Measurements from ENCODE around the gene SH3RF3.

DNA sequence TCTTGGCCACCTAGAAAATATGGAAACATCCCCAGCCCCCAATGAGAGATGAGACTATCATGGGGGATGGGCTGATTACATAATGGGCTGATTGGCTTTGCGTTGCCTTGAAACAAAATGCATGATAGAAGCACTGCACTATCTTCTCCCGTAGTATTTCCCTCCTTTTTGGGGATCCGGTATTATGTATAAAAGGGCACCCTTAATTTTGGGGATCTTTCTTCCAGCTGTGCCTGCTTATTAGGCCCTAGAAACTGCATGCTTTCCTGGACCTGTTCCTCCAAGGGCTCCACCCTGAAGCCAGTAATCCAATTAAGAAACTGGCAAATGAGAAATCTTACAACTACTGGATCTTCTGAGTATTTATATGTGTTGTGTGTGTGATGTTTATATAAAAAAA is 34.9 kb upstream of the SH3RF3 start:
- TF ChIP-seq, protein P1, sequence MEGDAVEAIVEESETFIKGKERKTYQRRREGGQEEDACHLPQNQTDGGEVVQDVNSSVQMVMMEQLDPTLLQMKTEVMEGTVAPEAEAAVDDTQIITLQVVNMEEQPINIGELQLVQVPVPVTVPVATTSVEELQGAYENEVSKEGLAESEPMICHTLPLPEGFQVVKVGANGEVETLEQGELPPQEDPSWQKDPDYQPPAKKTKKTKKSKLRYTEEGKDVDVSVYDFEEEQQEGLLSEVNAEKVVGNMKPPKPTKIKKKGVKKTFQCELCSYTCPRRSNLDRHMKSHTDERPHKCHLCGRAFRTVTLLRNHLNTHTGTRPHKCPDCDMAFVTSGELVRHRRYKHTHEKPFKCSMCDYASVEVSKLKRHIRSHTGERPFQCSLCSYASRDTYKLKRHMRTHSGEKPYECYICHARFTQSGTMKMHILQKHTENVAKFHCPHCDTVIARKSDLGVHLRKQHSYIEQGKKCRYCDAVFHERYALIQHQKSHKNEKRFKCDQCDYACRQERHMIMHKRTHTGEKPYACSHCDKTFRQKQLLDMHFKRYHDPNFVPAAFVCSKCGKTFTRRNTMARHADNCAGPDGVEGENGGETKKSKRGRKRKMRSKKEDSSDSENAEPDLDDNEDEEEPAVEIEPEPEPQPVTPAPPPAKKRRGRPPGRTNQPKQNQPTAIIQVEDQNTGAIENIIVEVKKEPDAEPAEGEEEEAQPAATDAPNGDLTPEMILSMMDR (IDR thresholded peaks at IDR 0.05 in 4 of 5, conservative IDR thresholded peaks at IDR 0.05 in 1 of 5): no peak
- TF ChIP-seq POLR2A (IDR thresholded peaks at IDR 0.05): no peak
